Neural cell (in vitro differentiated cells): ENCODE results near the gene BZW2. TPM values are rescaled to one million over a fixed set of nuclear protein-coding genes. Genes with fewer than 3 reads are reported as not detected.

Experiments used
- H2AFZ ChIP-seq: fragments of 200-600, 300-800 bp; sonication (generic), shearing (Covaris generic); 2 replicates; pipeline ENCODE4 v1.6.0; 2014; ENCODE audit warnings: low read depth, mild to moderate bottlenecking, antibody characterized with exemption, low read length, moderate library complexity
- H3F3A ChIP-seq: fragments of 200-600 bp; shearing (Covaris generic); 2 replicates; pipeline ENCODE4 v1.6.1; 2016; ENCODE audit warnings: mild to moderate bottlenecking, moderate library complexity, mixed read lengths, antibody characterized with exemption, low read length; ENCODE audit not compliant: insufficient read depth, poor library complexity, severe bottlenecking
- H3K27ac ChIP-seq: fragments of 200-600, 300-800 bp; sonication (generic), shearing (Covaris generic); 2 replicates; pipeline ENCODE4 v1.5.1; 2014; ENCODE audit warnings: mild to moderate bottlenecking, low read length, moderate library complexity
- H3K27me3 ChIP-seq: fragments of 300-800, 200-600 bp; sonication (generic), shearing (Covaris generic); 2 replicates; pipeline ENCODE4 v1.6.0; 2014; ENCODE audit warnings: mild to moderate bottlenecking, low read depth, low read length, moderate library complexity; ENCODE audit not compliant: insufficient read depth
- H3K36me3 ChIP-seq: fragments of 300-800, 200-600 bp; sonication (generic), shearing (Covaris generic); 2 replicates; pipeline ENCODE4 v1.5.1; 2014; ENCODE audit warnings: mild to moderate bottlenecking, antibody characterized with exemption, low read length, moderate library complexity; ENCODE audit not compliant: insufficient read depth
- H3K4me2 ChIP-seq: fragments of 300-800, 200-600 bp; sonication (generic), shearing (Covaris generic); 2 replicates; pipeline ENCODE4 v1.6.0; 2014; ENCODE audit warnings: mild to moderate bottlenecking, low read length
- H3K4me3 ChIP-seq: fragments of 300-800, 200-600 bp; sonication (generic), shearing (Covaris generic); 2 replicates; pipeline ENCODE4 v1.5.1; 2014; ENCODE audit warnings: mild to moderate bottlenecking, low read length, moderate library complexity
- H3K79me2 ChIP-seq: fragments of 200-600 bp; shearing (Covaris generic); replicated peaks from 2 replicates; pipeline ENCODE4 v1.6.0; 2014; ENCODE audit warnings: mild to moderate bottlenecking, low read length, moderate library complexity; ENCODE audit not compliant: insufficient read depth
- H3K9ac ChIP-seq: fragments of 300-800, 200-600 bp; sonication (generic), shearing (Covaris generic); 2 replicates; pipeline ENCODE4 v1.6.1; 2016; ENCODE audit warnings: mild to moderate bottlenecking, low read length, mixed read lengths
- H3K9me2 ChIP-seq: fragments of 200-600 bp; shearing (Covaris generic); 2 replicates; pipeline ENCODE4 v1.6.1; 2016; ENCODE audit warnings: mild to moderate bottlenecking, low read length, mixed read lengths; ENCODE audit not compliant: insufficient read depth
- H3K9me3 ChIP-seq: fragments of 200-600, 300-800 bp; sonication (generic), shearing (Covaris generic); 2 replicates; pipeline ENCODE4 v1.6.1; 2016; ENCODE audit warnings: mild to moderate bottlenecking, mixed run types, low read length, moderate library complexity, mixed read lengths
- H4K20me1 ChIP-seq: fragments of 200-600 bp; shearing (Covaris generic); 2 replicates; pipeline ENCODE4 v1.6.1; 2016; ENCODE audit warnings: mild to moderate bottlenecking, mixed run types; ENCODE audit not compliant: insufficient read depth
- EP300 ChIP-seq: fragments of 450-650 bp; conservative IDR thresholded peaks from 2 replicates; pipeline ENCODE4 v1.6.1; 2014; ENCODE audit warnings: antibody characterized with exemption, mild to moderate bottlenecking, moderate library complexity; ENCODE audit not compliant: poor library complexity, severe bottlenecking
- EZH2 ChIP-seq: fragments of 200-600, 300-800 bp; shearing (Covaris generic), sonication (generic); IDR thresholded peaks from 2 replicates; pipeline ENCODE4 v1.6.1; 2014; ENCODE audit warnings: antibody characterized with exemption, low read length, borderline replicate concordance, mild to moderate bottlenecking; ENCODE audit not compliant: insufficient read depth, poor library complexity, severe bottlenecking
- MXI1 ChIP-seq: fragments of 450-650 bp; conservative IDR thresholded peaks from 2 replicates; pipeline ENCODE4 v1.6.1; 2014; ENCODE audit warnings: antibody characterized with exemption, mild to moderate bottlenecking; ENCODE audit not compliant: poor library complexity, severe bottlenecking
- POLR2AphosphoS5 ChIP-seq: IDR thresholded peaks from 2 replicates; pipeline ENCODE4 v1.6.1; 2012
- RAD21 ChIP-seq: fragments of 450-650 bp; conservative IDR thresholded peaks from 2 replicates; pipeline ENCODE4 v1.6.1; 2014; ENCODE audit warnings: antibody characterized with exemption, mild to moderate bottlenecking, moderate library complexity
- SMC3 ChIP-seq: fragments of 450-650 bp; conservative IDR thresholded peaks from 2 replicates; pipeline ENCODE4 v1.6.1; 2014; ENCODE audit warnings: antibody characterized with exemption, mild to moderate bottlenecking, moderate library complexity; ENCODE audit not compliant: poor library complexity
- polyA plus RNA-seq: library from polyadenylated mRNA; depleted of rRNA; stranded (reverse); fragments of >200 nt; gene quantifications from 2 replicates; pipeline ENCODE4 v1.2.3, GENCODE V29; 2014
- TF ChIP-seq, protein P1 (sequence below): fragments of 450-650 bp; IDR thresholded peaks from 2 replicates; pipeline ENCODE4 v1.5.1; 2014; ENCODE audit warnings: antibody characterized with exemption, mild to moderate bottlenecking, moderate library complexity; ENCODE audit not compliant: poor library complexity, severe bottlenecking
- TF ChIP-seq, protein P2 (sequence below): IDR thresholded peaks from 2 replicates; pipeline ENCODE4 v1.6.1; 2012; ENCODE audit warnings: borderline replicate concordance

BZW2 gene
- polyA plus RNA-seq, 1 donor from 2014 or later = 203 TPM

DNA sequence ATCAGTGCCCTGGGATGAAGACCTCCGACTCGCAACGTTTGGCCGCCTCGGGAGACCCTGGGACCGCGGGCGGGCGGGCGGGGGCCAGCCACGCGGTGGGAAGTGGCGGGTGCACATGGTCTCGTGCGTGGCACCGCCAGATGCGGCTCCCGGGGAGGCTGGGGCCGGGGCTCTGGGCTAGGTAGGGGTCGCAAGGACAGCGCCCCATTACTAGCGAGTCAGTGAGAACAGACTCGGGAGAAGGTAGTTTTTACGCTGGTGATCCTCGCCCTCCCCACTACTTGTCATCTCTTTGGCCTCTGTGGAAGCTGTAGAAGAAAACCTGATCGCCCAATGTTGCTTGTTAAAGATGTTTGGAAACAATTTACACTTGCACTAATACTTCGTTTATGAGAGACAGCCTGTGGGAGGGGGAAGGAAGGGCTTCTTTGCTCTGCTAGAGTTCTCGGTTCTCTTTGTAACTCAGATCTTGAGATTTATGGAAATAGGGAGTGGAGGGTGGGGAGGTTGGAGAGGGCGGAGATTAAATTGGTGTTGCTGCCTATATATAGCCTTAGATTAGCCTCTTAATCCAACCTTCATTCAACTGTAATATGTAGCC lies 591 bp downstream of the BZW2 start:
- peak overlapping the region; percentile 94 for H3K27ac ChIP-seq
- no peak for TF ChIP-seq EZH2
- TF ChIP-seq POLR2AphosphoS5 = peak; percentile 5
- peak; percentile 30 for TF ChIP-seq MXI1
- H3K9me3 ChIP-seq = no peaks in the 10 kb centered on the region
- H3K36me3 ChIP-seq = no peaks in the 10 kb centered on the region
- H3K27me3 ChIP-seq = no peaks in the 10 kb centered on the region
- peak overlapping the region; percentile 86 for H3K4me3 ChIP-seq
- peaks cover 7% of the 10 kb centered on the region for H4K20me1 ChIP-seq
- peaks cover 82% of the 10 kb centered on the region for H3K79me2 ChIP-seq
- H3K9me2 ChIP-seq = no peaks in the 10 kb centered on the region
- peak overlapping the region; percentile 63 for H2AFZ ChIP-seq
- no peaks in the 10 kb centered on the region for H3F3A ChIP-seq
- peak overlapping the region; percentile 94 for H3K4me2 ChIP-seq
- peak overlapping the region; percentile 95 for H3K9ac ChIP-seq

DNA sequence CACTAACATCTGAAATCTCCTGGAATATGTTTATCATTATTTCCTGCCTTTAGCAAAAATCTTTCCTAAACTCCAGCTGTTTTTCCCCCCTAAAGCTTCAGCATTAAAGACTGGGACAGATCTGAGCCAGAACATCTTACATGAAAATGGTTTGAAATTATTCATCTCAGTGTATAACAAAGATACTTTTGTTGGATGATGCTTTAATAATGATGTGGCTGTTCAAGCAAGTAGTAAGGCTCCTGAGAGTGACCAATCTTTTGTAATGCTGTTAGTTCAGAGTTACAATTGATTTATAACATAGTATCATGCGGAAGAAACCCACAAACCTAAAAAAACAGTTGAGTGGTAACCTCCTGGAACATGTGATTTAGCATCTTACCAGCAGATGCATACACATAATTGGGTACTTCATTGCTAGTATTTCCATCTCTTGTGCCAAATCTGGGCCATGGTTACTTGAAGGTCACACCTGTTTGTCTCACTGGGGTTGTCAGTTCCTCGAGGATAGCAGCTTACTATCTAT lies 1.5 kb downstream of the BZW2 start:
- H3F3A ChIP-seq = no peaks in the 10 kb centered on the region
- peaks cover 10% of the 10 kb centered on the region for H4K20me1 ChIP-seq
- H2AFZ ChIP-seq = no peak overlapping the region
- H3K4me3 ChIP-seq = peak overlapping the region; percentile 86
- no peaks in the 10 kb centered on the region for H3K36me3 ChIP-seq
- H3K4me2 ChIP-seq = peak overlapping the region; percentile 94
- H3K9ac ChIP-seq = peak overlapping the region; percentile 95
- H3K79me2 ChIP-seq = peaks cover 83% of the 10 kb centered on the region
- no peaks in the 10 kb centered on the region for H3K27me3 ChIP-seq
- H3K27ac ChIP-seq = peak overlapping the region; percentile 94
- no peaks in the 10 kb centered on the region for H3K9me3 ChIP-seq
- TF ChIP-seq RAD21 (no peak), EZH2 (no peak), SMC3 (no peak), MXI1 (no peak), POLR2AphosphoS5 (no peak), EP300 (no peak)
- TF ChIP-seq, protein P1, sequence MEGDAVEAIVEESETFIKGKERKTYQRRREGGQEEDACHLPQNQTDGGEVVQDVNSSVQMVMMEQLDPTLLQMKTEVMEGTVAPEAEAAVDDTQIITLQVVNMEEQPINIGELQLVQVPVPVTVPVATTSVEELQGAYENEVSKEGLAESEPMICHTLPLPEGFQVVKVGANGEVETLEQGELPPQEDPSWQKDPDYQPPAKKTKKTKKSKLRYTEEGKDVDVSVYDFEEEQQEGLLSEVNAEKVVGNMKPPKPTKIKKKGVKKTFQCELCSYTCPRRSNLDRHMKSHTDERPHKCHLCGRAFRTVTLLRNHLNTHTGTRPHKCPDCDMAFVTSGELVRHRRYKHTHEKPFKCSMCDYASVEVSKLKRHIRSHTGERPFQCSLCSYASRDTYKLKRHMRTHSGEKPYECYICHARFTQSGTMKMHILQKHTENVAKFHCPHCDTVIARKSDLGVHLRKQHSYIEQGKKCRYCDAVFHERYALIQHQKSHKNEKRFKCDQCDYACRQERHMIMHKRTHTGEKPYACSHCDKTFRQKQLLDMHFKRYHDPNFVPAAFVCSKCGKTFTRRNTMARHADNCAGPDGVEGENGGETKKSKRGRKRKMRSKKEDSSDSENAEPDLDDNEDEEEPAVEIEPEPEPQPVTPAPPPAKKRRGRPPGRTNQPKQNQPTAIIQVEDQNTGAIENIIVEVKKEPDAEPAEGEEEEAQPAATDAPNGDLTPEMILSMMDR = no peak
- TF ChIP-seq, protein P2, sequence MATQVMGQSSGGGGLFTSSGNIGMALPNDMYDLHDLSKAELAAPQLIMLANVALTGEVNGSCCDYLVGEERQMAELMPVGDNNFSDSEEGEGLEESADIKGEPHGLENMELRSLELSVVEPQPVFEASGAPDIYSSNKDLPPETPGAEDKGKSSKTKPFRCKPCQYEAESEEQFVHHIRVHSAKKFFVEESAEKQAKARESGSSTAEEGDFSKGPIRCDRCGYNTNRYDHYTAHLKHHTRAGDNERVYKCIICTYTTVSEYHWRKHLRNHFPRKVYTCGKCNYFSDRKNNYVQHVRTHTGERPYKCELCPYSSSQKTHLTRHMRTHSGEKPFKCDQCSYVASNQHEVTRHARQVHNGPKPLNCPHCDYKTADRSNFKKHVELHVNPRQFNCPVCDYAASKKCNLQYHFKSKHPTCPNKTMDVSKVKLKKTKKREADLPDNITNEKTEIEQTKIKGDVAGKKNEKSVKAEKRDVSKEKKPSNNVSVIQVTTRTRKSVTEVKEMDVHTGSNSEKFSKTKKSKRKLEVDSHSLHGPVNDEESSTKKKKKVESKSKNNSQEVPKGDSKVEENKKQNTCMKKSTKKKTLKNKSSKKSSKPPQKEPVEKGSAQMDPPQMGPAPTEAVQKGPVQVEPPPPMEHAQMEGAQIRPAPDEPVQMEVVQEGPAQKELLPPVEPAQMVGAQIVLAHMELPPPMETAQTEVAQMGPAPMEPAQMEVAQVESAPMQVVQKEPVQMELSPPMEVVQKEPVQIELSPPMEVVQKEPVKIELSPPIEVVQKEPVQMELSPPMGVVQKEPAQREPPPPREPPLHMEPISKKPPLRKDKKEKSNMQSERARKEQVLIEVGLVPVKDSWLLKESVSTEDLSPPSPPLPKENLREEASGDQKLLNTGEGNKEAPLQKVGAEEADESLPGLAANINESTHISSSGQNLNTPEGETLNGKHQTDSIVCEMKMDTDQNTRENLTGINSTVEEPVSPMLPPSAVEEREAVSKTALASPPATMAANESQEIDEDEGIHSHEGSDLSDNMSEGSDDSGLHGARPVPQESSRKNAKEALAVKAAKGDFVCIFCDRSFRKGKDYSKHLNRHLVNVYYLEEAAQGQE = no peak
- no peaks in the 10 kb centered on the region for H3K9me2 ChIP-seq
